Retinal pigment epithelial cell (primary cell): ENCODE data around the gene IREB2.
"Not testable (repeated sequence)": the region's sequence is repeated elsewhere in the genome, so short reads cannot be mapped to it uniquely, and the experiment has no call there.

Experiments
- DNase-seq: peaks from one replicate; pipeline ENCODE4 v3.0.0-alpha.2; 2010; ENCODE audit warnings: low read depth
- H3K4me3 ChIP-seq: 2 replicates; pipeline ENCODE4 v1.5.1; 2011; ENCODE audit warnings: mild to moderate bottlenecking, low read length, control low read depth, moderate library complexity
- CTCF ChIP-seq: conservative IDR thresholded peaks from 2 replicates; pipeline ENCODE4 v1.5.1; 2011; ENCODE audit warnings: low read depth, low read length, control low read depth, inconsistent platforms

IREB2 gene

DNA sequence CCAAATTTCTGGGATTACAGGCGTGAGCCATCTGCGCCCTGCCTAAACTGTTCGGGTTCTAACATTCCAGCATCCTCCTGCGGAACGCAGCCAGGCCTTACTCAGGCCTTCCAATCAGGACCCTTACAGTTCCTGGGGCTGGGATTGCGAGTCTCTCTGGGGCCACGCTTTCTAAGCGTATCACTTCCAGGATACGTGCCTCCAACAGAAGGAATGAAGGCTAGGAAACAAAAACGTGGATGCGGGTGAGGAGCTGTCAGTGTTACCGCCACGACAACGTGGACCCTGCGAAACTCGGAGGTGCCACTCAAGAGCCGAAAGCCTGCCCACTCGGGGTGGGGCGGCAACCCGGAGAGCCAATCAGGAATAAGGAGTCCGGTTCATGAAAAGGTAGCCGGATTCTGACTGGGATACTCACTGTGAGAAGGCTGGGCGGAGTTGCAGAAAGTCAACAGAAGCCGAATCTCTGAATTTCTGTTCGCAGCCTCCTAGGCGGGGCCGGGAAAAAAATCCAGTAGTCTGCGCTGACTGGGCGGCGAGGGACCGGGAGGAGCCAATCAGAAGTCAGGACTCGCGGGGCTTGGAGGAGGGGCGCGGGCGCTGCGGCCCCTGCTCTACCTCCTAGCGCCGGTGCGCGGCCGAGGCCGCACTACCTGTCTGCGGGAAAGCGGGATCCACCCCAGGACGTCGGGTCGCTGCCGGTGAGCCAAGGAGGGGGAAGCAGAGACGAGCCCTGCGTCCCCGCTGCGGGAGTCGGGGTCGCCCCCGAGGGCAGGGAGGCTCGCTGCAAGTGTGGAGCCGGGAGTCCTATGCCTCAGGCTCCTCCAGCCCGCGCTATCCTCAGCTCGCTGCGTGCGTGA, 69.2 kb downstream of the IREB2 start, which contains the start of gene HYKK:
TSS of gene HYKK (plus strand) at position 607 of the 860 bp plus-strand sequence. CDS start 5,512 bp downstream, outside the sequence.
- TF ChIP-seq CTCF: no peak
- DNase-seq: peak; percentile 94
- H3K4me3 ChIP-seq: peak within 1 kb of the TSS; percentile 83

- no peak for DNase-seq
- no peak for TF ChIP-seq CTCF
- H3K4me3 ChIP-seq: peak overlapping the region; percentile 83
Measured at GRCh38 chr15:78507831-78508160, 69.8 kb downstream of the IREB2 start.

DNA sequence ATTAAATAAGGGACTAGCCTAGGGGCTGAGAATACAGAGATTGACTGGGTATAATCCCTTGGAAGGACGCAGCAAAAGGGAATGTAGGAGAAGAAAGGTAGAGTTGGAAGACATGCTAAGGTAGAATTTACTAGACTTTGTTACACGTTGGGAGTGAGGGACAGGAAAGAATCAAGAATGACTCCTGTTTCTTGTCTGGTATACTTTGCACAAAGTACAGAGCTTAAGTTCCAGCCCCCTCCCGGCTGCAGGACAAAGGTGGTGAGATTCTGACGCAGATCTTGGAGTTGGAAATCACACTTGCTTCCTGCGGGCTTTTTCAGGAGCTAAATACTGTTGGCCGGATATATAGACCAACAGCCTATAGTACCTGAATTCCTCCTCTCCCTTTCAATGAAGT, 70.3 kb downstream of the IREB2 start:
- TF ChIP-seq CTCF: no peak
- DNase-seq: no peak

GRCh38 chr15:78509726-78510312, 71.8 kb downstream of the IREB2 start:
- no peak for TF ChIP-seq CTCF
- DNase-seq: no peak
- H3K4me3 ChIP-seq: no peak overlapping the region

More for the DNA sequence above, 70.3 kb downstream of the IREB2 start:
- peak overlapping the region; percentile 83 for H3K4me3 ChIP-seq

DNA sequence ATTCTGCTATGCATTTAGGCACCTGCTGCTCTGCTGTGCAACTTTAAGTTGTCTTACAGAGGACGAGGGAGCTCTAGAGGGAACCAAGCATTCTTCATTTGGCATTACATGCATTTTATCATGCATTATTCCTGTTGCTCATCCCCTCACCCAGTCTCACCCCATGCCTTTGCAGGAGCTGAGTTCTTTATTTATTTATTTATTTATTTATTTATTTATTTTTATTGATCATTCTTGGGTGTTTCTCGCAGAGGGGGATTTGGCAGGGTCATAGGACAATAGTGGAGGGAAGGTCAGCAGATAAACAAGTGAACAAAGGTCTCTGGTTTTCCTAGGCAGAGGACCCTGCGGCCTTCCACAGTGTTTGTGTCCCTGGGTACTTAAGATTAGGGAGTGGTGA, 82.0 kb downstream of the IREB2 start:
- H3K4me3 ChIP-seq, DNase-seq: not testable (repeated sequence)

- H3K4me3 ChIP-seq: no peak overlapping the region
- no peak for DNase-seq
- no peak for TF ChIP-seq CTCF
Measured at GRCh38 chr15:78524230-78524629, 86.2 kb downstream of the IREB2 start.

DNA sequence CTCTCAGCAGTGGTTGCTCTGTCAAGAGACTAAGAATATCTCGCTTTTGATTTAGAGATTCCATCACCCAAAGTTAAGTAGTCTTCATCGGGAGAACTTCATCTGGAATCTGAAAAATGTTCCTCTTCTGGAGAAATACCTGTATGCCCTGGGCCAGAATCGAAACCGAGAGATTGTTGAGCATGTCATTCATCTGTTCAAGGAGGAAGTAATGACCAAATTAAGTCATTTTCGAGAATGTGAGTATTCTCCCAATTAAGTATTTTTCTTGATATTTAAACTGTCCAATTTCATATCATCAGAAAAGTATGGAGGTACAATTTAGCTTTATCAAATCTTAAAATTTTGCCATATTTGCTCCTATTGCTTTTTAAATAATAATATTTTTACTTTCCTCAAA, 89.3 kb downstream of the IREB2 start:
- TF ChIP-seq CTCF: no peak
- DNase-seq: no peak
- H3K4me3 ChIP-seq: no peak overlapping the region
